Fibroblast of peridontal ligament (primary cell): Measurements from ENCODE around the gene CCDC80.

Experiments
- DNase-seq: peaks from one replicate; pipeline ENCODE4 v3.0.0-alpha.2; 2010; ENCODE audit errors: extremely low read depth

The CCDC80 gene

DNA sequence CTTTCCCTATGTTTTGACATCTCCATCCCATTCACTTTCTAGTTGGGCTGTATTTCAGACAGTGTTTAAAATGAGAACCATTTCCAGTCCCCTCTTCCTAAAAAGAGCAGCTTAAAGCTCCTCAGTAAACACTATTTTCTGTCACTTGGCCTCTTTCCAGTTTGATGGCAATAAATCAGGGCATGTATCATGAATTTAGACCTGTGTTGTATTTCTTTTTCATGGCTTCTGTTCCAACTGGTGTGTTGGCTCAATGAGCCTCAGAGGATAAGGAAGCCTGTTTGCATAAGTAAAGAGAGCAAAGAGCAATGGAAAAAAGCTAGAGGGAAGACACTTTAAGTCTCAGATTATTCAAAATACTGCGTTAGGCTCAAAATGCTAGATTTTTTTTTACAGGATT lies 7.2 kb downstream of the CCDC80 start:
- DNase-seq: no peak

DNA sequence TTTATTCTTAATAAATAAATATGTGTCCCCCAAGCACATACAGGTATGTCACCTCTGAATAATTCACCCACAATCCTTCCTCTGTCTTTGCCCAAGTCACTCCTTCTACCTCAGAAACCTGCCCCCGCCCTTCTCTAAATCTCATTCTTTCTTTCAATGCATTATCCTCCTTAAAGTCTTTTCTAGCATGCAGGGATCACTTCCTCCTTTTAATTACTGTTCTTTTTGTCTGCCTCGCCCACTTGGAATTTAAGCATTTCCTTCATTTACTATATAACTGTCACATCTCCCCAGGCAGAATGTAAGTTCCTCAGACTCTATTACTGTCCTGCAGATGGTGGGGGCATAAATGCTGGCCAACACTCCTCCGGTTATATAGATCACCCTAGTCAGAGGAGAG lies 7.8 kb downstream of the CCDC80 start:
- no peak for DNase-seq

DNA sequence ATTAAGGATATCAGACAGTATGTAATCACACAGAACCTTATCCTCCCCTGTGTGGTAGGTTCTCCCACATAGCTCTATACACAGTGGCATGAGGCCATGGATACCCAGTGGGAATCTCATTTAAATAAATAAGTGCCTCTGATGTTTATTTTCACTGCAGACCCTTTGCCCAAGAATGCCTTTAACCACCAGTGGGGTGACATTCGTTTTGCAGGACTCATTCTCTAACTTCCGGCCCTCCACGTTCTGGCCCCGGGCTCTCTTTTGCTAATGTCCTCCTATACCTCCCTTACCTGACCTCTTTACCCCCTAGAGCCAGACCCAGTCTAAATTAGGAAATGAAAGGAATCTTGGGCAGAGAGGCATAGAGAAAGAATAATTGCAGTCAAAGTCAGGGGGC lies 8.3 kb downstream of the CCDC80 start:
- DNase-seq: no peak

DNA sequence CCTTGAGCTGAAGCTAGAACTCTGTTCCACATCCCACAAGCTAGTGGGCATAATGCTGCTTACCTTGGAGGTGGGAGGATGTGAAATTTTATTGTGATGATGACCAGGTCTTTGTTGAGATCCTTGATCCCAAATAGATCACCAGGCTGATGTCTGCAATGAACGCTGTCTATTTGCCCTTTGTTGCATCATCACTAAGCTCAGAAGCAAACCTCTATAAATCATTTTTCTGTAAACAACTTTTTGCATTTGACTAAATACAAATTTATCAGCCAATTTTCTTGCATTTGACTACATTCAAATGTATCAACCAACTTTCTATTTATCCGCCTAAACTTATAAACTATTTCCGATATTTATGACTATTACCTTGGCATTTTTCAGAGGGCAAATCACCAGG lies 9.7 kb downstream of the CCDC80 start:
- no peak for DNase-seq

DNA sequence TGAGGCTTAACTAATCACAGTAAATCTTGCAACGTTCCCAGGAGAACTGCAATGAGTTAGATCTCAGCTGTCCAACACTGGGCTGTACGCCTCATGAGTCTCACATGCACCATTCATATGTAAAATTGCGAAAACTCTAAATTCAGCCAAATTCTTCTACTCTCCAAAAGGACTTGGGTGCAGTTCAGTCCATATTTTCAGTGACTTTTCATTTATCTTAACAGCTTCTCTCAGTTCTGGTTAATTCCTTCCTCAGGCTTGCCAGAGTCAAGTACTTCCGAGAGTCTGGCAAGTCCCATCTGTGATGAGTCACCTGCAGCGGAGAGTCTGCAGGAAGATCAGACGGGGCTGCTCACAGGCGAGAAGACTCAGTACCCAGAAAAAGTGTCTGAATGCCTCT lies 11.5 kb downstream of the CCDC80 start:
- peak; percentile 99 for DNase-seq

DNA sequence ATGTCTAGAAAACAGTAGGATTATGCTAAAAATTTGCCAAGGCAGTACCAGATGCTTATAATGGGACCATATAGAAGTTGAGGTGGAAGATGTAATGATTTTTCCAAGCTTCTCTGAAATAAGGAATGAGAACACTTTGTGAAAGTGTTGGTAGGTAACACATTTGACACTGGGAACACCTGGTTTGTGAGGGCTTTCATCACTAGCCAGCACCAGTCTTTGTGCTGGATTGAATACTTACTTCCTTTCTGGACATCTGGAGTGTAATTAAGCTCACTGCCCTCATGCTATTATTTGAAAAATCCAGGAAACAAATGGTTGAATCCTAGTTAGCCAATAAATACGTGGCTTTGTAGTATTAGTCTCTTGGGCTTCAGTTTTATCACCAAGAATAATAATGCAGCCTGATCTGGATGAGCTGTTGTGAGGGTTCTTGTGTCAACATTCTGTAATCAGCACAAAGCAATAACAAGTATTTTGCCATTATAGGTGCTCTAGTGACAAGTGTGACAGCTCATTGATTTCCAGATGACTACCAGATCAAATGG lies 12.9 kb downstream of the CCDC80 start:
- DNase-seq: no peak

DNA sequence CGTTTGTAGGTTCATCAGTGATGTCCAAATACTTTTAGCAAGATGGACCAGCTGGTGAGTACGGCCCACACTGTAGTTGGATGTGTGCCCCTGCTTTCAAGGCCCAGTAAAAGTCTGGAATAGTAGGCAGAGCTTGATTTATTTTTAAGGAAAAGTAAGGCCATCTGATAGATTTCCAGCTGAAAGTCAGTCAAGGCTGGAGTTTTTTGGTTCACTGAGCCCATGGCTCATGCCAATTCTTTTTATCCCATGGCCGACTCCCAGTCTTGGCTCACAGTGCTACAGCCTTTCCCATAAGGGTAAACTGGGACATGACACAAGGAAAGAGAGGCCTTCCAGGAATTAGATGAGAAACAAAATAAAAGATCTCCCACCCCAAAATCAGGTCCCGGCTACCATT lies 13.5 kb downstream of the CCDC80 start:
- peak; percentile 76 for DNase-seq

DNA sequence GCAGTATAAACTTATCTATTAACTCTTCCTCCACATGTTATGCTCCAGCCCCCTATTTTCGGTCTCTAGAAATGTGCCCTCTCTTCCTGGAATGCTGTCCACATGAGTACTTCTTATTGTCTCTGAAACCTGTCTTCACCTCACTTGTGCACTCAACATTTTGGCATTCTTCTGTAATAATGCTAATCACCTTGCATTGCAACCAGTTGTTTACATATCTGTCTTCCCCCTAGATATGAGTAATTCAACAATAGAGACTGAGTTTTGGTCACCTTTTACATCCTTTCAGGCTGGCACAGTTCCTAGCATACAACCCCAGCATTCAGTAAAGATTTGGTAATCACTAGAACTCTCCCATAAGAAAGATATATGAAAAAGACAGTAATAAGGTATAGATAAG lies 17.2 kb downstream of the CCDC80 start:
- DNase-seq: no peak

DNA sequence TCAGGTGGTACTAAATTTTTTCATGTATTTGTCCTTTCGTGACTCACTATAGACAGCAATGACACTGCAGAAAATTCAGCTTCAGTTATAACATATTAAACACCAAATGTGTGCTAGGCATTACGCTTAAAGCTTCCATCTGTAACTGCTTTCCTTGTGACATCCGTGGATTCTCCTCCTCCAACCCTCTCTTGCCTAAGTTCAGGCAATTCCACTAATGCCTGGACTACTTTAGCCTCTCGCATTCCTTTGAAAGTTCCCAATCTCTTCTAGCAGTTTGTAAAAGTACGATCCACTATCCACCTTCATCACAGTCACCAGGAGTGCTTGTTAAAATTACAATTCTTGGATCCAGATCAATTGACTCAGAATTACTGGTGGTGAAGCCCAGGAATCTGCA lies 17.7 kb downstream of the CCDC80 start:
- no peak for DNase-seq

DNA sequence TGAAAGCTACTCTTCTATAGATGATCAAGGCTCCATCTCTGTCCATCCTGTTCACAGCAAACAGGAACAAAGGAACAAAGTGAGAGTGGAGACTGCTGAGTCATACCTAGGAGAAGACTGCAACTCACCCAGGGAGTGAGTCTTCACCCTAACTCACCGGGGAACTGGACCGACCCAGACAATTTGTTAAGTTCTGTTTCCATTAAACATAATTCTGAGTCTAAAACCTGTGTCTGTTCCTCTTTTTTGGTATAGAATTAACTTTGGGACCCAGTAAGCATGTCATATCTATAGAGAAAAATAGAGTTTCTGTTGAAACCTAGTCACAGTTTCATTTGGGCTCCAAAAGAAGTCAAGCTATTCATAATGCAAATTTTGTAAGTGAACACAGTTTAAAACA lies 21.6 kb downstream of the CCDC80 start:
- DNase-seq: no peak

DNA sequence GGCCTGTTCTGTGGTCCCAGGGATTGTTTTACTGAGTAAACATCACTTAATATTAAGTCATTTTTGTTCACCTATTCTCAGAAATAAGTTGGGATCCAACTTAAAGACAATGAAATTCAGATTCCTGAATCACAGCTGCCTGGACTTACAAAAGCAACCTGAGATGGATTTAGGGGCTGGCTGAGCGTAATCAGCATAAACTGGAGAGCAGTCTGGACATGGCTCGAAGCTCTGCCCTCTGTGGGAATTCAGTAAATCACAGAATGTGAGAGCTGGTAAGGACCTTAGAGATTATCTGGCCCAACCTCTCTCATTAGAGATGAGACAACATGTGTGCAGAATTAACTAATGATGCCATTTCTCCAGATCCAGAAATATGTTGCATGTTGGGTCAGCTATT lies 23.7 kb downstream of the CCDC80 start:
- no peak for DNase-seq

DNA sequence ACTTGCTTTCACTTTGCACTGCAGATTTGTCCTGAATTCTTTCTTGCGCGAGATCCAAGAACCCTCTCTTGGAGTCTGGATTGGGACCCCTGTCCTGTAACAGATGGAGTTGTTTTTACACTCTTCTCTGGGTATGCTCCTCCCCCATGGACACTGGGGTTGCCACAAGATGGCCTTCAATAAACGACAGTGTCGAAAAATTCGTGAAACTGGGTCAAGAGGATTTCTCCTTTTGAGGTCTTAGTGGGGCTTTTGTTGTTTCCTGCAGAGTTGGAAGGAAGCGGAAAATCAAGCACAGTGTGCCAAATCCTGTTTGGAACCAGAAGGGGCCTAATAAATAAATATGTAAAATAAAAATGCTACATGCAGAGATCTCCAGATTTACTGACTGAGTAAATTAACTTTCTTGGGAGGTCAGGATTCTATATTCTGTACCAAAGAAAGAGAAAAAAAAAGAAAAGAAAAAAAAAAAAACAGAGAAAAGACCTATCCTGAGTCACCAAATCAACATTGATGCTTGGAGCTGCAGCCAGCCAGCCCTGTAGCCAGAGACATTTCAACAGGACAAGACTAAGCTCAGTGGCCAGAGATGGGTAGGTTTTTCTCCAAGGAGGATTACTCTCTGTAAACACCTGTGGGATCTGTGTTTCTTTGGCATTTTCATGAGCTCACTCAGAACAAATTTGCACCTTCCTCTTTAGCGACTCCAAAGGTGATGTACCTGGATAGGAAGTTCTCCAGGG lies 24.8 kb downstream of the CCDC80 start:
- no peak for DNase-seq

DNA sequence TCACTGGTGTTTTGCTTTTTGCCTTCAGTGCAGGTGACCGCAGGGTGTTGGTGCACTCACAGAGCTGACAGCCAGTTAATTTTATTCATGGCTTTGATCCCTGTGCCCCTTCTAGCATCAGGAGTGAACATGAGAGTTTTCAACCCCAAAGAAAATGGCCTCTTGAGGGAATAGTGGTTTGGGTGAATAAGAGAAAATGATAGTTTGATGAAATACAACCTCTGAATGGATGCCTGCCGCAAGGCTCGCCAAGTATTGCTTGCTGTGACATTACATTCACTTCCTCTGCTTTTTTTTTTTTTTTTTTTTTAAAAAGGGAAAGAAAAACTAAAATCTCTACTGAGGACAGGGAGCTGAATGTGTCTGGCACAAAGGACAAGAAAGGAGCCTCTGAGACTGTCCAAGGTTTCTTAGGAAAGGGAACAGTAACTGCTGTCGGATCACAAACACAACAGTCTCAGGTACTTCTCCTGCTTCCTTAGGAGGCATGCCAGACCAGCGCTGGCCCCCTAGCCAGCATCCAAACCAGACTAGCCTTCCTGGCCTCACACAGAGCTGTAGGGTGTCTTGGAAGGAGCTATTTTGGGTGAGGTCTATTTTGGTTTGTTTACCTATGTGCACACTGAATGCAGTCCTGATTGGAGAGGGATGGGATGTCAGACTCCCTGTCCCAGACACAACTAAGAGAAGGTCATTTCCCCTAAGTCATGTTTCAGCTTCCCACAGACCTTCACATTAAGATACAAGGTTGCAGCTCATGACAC lies 29.0 kb downstream of the CCDC80 start:
- DNase-seq: peak; percentile 85

DNA sequence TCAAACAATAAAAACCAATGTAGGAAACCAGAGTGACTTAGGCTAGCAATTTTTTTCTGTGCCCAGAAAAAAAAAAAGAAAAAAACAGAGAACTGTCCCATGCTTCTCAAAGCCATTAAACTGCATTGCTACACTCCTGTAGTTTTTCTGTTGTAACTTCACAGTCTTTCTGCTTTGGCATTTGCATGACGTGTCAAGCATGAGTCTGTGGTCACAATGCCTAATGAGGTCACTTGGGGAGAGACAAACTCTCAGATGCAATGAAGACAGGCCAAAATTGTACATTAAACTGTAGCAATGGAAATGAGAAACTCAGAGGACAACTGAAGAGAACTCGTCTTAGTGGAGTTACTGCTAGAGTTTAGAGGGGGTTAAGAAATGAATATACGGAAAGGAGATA lies 30.8 kb downstream of the CCDC80 start:
- peak; percentile 91 for DNase-seq

DNA sequence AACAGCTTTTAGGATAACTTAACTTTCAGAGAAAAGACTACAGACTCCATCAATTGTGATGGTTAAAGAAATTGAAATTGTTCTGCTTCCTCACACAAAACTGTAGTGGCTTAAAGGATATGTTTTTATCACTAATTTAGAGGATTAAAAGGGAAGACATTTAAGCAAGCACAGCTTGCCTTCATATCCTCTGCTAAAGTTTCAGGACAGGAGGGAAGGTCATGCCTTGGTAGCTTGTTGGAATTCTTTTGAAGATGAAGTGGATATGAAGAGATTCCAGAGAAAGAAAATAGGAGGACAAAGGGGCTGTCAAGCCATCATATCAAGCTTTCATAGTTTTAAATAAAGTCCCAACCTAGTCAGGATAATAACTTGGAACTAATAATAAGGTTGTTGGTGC lies 33.1 kb downstream of the CCDC80 start:
- no peak for DNase-seq

DNA sequence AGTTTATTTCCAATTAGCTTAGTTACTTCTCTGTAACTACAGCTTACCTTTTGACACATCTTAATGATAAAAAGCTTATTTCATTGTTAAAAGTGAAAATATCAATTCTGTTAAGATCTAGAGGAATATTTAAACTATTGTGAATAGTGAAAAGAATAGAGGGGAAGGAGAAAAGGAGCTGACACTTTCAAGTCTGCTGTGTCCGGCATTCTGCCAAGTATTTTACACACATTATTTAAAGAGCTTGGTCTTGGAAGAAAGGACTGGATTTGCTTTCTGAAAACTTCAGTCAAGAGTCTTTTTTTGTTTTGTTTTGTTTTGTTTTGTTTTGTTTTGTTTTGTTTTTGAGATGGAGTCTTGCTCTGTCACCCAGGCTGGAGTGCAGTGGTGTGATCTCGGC lies 34.8 kb downstream of the CCDC80 start:
- no peak for DNase-seq

DNA sequence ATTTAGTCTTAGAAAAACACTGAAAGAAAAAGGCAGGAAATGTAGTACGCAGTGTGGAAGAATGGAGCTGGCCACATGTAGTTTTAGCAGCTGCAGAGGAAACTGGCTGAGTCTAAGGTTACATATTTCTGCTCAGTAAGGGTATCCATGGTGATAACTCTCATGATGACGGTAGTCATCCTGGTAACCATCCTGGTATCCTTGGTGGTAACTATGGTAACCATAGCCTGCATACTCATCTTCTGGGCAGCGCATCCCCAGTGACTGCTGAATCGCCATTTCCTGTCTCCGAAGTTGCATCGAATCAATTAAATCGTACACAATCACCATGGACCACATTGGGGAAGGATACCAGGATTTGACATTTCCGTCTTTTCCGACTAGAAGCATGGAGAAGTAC lies 35.7 kb downstream of the CCDC80 start:
- DNase-seq: peak; percentile 98

DNA sequence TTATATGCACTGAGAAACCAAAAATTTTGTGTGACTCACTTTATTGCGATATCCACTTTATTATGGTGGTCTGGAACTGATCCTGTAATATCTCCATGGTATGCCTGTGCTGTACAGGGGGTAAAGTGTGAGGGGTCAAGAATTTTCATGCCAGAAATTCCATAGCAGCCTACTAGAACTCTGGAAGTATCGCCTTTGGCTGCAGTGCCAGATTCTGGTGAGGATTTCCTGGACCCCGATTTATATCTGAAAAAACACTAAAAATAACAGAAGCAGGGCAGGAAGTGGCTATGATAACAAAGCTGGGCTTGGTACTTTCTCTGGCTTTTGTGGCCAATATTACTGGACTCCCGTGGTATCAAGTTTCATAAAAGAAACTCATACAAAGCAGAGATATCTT lies 36.4 kb downstream of the CCDC80 start:
- DNase-seq: peak; percentile 96

DNA sequence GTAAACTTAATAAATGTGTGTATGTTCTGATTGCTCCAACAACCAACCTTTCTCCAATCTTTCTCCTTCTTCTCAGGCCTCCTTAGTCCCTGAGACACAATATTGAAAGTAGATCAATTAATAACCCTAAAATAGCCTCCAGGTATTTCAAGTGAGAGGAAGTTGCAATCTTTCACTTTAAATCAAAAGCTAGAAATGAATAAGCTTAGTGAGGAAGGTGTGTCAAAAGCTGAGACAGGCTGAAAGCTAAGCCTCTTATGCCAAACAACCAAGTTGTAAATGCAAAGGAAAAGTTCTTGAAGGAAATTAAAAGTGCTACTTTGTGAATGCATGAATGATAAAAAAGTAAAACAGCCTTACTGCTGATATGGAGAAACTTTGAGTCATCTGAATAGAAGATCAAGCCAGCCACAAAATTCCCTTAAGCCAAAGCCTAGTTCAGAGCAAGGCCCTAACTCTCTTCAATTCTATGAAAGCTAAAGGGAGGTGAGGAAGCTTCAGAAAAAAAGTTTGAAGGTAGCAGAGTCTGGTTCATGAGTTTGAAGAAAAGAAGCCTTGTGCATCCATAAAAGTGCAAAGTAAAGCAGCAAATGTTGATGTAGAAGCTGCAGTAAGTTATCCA lies 38.6 kb downstream of the CCDC80 start:
- DNase-seq: peak; percentile 25

DNA sequence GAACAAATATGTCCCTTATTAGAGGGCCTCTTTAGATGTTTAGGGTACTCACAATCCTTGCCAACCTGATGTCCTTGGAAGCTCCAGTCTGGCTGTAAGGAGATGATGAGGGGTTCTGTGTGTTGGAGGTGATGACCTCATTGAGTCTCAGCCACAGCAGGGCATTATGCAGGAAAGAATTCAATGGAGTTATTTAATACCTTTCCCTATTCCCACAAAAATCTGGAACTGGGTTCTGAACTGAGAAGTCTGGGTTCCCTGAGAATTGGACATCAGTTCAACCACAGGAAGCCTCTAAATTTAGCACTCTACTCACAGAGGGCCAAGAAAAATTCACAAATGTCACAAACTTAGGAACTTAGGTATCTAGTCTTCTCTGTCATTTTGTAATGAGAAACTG lies 42.2 kb downstream of the CCDC80 start:
- peak; percentile 55 for DNase-seq

DNA sequence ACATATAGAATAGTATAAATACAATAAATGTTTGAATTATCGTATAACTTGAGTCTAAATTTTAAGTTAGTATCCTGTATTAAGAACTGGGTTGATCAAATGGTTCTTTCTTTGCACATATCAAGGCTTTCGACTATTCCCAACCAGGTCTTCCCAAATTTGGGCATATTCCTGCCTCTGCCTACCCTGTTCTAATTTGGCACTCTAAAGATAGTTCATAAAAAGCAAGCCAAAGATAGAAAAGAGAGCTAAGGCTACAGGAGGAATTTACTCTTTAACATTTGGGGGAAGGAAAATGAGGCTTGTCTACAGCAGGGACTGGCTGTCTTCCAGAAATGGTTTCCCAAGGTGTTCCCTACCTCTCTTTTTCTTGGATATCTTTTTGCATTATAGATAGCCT lies 43.0 kb downstream of the CCDC80 start:
- no peak for DNase-seq

DNA sequence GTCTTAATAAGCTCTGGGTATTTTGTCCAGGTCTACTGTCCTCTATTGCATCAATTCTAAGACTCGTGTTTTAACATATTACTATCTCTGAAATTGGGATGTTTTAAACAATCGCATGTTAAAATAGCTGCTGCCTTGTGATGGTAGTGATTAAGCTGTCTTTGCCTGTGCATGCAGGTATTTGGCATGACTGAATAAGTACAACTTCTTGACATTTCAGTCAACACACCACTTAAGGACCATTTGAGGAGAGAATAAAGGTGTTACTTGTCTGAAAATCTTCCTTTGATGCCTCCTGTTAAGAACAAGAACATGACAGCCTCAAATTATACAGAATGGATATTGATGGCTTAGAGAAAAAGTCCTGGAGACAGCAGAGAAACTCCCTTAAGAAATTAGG lies 46.1 kb downstream of the CCDC80 start:
- no peak for DNase-seq

DNA sequence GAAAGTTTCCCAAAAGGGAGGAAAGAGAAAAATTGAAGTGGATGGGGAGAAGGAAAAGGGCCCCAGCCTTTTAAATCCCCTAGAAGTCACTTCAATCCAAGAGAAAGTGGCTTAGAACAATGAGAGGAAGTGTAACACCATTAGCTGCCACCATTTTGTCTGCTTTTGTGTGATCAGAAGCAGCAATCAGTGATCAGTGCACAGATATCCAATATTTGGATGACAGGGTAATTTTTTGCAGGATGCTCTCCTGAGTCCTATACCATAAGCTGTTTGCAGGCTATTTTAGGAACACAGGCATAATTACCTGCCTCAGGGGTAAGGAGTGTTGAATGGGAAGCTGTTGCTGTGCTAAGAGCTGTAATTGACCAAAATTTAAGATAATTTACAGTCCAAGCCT lies 47.7 kb downstream of the CCDC80 start:
- no peak for DNase-seq
